SIG-M5 (cell line): Measurements from ENCODE around the gene PIK3CG.
"Not testable (repeated sequence)": the region's sequence is repeated elsewhere in the genome, so short reads cannot be mapped to it uniquely, and the experiment has no call there.

ENCODE experiments used
- DNase-seq: peaks from one replicate; lab custom pipeline; 2025; lab: John Stamatoyannopoulos, UW

PIK3CG gene

DNA sequence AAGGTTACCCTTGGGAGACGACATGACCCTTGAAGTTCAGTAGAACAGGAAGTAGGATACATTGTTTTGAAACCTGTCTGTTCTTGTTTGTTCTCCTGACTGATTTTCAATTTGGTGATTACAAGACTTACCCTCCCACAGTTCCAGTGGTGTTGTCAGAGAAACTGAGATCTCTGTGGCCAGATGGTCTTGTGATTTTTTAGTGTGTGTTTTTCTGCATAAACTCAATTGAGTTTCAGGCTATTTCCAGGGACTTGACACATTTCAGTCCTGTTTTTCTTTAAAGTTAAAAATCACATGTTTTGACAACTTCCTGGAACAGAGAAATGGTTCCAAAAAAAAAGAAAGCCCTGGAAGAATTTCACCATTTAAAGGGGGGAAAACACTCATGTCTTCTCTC lies 22.3 kb downstream of the PIK3CG start:
- no peak for DNase-seq

DNA sequence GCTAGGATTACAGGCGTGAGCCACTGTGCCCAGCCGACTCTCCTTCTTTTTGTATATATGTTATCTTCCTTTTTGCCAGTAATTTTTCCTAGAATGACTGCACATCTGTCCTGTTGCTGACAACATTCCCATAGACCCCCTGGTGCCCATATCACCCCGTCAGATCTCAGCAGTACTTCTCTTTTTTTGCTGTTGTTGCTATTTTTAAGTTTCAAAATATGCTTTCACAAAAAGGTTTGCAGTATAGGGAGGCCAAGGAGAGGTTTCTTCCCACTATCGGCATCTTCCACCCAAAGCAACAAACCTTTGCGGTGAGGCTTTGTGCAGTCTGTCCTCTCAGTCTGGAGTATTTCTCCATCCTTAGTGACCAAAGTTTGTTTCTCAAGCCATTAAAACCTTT lies 23.1 kb downstream of the PIK3CG start:
- DNase-seq: no peak

DNA sequence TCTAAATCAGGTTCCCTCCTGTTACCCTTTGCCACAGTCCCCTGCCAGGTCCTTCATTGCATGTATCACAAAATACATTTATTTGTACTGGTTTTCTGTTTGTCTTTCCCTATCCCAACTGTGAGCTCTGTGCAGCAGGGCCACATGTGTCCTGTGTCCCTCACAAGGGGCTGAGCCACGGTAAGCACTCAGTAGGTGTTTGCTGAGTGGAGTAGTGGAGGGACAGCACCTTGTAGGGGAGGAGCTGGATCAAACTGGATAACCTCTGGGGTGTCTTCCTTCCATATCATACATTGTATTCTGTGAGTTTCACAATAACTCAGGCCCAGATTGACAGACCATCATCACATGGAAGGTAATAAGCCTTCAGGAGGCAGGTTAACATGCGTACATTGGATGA lies 25.9 kb downstream of the PIK3CG start:
- no peak for DNase-seq

DNA sequence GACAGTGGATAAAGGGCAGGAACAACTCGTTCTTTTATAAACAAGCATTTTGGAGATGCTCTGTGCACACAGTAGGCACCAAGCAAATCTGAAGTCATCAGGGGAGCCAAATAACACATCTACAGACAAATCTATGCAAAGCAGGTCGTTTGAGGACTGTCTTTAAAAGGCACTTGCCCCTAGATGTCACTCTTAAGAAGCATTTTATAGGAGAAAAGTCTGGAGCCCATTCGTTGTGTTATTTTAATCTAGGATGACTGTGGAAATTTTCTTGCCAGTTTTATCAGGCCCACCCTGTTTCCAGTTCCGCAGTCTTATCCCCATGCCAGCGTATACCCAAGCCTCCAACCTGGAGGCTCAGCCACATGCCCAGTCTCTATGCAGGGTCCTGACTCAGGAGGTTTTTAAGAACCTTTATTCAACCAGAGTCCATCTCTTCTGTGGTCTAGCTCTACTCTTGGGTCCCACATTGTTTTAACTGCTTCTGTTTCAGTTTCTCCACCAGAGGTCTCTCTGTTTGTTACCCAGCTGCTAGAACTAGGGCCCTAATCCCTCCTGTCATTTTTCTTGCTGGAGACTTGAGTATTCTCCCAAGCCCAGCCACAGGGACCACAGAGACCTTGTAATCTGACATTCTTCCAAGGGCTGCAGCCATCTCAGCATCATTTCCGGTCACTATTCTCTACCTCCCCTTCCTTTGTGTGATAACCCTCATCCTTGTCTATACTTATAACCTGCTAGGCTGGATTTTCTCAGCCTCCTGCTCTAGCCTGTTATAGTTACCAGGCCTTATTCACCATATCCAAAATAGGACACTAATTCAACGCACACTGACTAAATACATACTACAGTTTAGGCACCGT lies 26.7 kb downstream of the PIK3CG start:
- DNase-seq: no peak

DNA sequence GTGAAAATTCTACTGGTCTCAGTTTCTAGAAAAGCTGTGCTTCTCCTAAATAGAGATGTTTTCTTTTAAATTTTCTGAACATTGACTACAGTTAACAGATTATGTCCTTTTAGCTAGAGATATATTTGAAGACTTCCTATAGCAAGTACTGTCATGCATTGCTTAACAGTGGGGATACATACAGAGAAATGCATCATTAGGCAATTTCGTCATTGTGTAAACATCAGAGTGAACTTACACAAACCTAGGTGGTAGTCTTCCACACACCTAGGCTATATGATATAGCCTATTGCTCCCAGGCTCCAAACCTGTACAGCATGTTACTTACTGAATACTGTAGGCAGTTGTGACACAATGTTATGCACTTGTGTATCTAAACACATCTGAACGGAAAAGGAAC lies 28.5 kb downstream of the PIK3CG start:
- DNase-seq: no peak

DNA sequence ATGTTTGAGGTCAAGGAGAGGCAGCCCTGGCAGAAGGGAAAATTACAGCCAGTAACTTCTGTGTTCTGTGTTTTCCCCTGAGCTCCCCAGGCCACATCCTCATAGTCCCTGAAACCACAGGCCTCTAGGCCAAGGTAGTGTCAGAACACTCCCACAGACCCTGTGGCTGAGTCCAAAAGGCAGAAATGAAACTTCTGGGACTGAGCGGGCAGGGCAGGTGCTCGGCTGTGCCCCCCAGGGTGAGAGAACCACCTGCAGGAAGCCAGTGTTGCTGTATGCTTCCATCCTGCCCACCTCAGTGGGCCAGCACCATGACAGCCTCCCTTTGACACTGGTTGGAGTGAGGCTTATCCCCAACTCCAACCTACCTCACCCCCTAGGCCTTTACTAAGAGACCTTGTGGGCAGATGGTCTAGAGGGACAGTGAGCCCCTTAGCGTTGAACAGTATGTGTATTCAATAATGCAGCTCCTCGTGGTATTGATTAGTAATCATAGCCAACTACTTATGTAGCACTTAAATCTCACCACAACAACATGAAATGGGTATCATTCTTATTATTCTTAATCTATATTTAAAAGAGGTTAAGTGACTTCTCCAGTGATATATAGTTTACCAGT lies 30.3 kb downstream of the PIK3CG start:
- DNase-seq: no peak

DNA sequence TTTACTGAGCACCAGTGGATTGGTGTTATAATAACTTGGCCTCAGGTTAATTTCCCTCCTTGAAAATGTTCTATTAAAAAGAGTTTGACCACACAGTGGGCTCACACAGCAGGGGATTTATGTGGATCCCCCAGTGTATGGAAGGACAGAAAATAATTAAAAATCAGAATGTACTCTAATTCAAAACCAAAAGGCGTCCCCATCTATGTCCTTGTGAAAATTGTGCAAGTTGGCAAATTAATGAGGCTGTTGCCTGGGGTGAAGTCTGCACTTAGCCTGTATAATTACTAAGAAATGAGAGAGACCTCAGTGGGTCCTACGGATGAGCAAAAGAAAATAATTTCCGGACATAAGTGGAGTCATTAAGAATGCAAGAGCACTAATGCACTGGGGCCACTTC lies 31.1 kb downstream of the PIK3CG start:
- no peak for DNase-seq

DNA sequence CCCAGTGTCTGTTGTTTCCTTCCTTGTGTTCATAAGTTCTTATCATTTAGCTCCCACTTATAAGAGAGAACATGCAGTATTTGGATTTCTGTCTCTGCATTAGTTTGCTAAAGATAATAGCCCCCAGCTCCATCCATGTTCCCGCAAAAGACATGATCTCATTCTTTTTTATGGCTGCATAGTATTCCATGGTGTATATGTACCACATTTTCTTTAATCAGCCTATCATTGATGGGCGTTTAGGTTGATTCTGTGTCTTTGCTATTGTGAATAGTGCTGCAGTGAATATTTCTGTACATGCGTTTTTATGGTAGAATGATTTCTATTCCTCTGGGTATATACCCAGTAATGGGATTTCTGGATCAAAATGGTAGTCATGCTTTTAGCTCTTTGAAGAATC lies 32.5 kb downstream of the PIK3CG start:
- DNase-seq: not testable (repeated sequence)

DNA sequence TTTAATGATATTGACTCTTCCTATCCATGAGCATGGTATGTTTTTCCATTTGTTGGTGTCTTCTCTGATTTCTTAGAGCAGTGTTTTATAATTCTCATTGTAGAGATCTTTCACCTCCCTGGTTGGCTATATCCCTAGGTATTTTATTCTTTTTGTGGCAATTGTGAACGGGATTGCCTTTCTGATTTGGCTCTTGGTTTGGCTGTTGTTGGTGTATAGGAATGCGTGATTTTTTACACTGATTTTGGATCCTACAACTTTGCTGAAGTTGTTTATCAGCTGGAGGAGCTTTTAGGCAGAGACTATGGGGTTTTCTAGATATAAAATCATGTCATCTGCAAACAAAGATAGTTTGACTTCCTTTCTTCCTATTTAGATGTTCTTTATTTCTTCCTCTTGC lies 33.9 kb downstream of the PIK3CG start:
- DNase-seq: not testable (repeated sequence)

DNA sequence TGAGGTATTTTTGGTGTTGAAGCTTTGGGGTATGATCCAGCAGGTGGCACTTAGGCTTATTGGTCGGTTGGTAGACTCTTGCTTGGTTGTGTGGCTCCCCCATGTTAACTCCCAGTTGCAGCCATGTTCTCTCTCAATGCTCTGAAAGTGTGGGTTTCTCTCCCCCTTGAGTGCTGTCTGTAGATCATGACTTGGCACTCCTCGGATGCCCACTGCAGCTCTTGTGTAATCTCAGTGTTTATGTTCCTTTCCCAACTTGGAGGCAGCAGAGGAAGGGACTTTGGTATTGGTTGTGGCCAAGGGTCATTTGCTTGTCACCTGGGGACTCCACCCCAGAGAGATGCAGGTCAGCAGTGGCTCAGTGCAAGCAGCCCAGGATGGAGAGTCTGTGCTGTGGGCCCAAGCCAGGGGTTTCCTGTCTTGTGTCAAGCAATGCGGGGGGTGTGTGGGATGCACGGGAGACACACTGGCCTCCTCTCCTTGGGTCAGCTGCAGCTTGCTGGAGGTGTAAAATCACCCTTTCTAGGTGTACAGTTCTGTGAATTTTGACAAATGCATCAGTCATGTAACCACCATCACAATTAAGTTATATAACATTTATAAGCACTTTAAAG lies 36.9 kb downstream of the PIK3CG start:
- no peak for DNase-seq

DNA sequence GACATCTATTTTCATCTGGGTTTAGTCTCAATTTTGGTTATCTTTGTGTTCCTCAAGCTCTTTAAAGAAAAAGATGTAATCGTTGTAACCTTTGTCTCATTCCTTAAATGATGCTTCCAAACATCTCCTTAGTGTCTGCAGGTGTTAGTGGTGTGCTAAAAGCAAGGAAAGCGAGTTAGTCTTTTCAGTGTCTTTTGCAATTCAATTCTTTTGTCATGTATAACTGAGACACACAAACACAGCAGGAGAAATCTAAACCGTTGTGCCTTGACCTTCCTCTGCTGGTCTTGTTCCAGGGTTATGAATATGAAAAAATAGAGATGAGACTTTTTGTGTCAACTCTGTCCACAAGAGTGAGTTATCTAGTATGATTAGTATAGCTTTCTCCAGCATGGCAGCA lies 40.7 kb downstream of the PIK3CG start:
- DNase-seq: no peak

DNA sequence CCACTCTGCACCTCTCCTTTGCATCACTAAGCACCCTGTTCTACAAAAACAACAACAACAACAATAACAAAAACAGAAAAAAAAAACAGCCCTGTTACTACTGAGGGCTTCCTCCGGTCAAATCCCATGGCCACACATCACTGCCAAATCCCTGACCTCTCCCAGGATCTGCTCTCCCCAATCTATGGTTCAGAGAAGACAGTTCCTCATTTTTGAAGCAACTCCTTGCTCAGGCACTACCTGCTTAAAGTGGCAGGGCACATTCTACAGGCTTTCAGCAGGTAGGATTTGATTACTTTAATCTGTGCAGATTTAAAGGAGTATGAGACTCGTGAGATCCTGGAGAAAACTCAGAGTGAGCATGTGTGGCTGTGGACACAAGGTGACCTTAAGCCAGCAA lies 46.9 kb downstream of the PIK3CG start:
- DNase-seq: no peak

DNA sequence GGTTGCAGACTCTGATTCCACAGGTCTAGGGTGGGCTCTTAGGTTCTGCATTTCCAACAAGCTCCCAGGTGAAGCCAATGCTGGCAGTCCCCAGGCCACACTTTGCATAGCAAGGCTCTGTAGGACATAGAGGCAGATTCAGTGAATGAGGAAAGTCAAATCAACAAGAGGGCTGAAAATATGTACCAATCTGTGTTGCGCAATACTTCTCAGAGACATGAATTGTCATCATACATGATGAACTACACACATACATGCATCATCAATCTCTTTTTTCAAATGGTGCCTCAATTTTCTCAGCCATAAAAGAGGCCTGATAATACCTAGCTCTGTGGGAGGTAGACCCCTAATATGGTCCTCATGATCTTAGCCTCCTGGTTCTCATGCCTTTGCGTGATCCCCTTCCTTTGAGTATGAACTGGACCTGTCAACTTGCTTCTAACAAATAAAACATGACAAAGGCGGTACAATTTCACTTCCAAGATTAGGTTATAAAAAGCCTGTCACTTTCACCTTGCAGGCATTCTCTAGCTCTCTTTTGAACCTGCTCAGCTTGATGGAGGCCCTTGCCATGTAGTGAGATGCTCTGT lies 49.0 kb downstream of the PIK3CG start:
- no peak for DNase-seq

DNA sequence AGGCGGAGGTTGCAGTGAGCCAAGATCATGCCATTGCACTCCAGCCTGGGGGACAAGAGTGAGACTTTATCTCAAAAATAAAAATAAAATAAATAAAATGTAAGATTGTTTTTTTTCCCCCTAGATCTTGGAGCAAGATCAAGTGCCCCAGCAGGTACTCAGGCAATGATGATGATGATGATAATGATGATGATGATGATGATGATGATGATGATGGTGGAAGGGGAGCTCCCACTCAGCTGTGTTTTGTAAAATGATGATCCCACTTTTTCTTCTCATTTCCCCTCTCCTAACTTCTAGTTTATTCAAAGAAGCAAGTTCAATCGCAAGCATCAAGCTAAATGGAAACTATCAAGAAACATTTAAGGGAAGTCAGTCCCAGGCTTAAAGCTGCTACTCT lies 50.3 kb downstream of the PIK3CG start:
- no peak for DNase-seq

DNA sequence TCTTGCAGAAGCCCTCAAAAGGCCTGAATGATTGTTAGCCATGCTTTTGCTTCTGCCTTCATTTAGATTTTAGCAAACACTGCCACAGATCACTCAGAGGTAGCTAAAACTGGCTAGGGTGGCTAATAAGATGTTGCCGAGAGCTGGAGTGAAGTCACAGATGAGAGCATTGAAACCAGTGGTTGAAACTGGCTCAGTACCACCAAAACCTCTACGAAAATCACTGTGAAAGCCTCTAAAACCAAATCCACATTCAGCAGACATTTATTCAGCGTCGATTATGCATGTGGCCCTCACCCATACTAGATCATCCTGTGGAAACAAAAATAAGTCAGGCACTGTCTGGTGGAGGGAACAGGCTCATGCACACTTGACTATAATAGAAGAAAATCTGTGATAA lies 50.8 kb downstream of the PIK3CG start:
- DNase-seq: no peak

DNA sequence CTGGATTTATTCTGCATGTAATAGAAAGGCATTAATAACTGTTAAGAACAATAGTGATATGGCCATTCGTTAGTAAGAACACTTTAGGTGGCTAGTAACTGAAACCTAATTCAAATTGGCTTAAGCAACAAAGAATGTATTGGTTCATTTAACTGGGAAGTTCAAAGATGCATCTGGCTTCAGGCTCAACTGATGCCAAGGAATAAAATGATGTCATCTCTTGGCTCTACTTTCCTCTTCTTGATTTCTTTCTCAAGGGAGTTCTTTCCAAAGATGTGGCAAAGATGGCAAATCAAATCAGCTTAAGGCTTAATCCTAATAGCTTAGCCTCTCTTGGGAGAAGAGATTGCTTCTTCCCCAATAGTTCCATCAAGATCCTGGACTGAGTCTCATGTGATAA lies 51.6 kb downstream of the PIK3CG start:
- no peak for DNase-seq

DNA sequence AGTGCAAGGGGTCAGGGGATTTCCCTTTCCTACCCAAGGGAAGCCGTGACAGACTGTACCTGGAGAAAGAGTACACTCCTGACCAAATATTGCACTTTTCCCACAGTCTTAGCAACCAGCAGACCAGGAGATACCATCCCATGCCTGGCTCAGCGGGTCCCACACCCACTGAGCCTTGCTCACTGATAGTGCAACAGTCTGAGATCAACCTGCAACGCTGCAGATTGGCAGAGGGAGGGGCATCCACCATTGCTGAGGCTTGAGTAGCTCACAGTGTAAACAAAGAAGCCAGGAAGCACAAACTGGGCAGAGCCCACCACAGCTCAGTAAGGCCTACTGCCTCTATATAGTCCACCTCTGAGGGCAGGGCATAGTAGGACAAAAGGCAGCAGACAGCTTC lies 53.9 kb downstream of the PIK3CG start:
- no peak for DNase-seq

DNA sequence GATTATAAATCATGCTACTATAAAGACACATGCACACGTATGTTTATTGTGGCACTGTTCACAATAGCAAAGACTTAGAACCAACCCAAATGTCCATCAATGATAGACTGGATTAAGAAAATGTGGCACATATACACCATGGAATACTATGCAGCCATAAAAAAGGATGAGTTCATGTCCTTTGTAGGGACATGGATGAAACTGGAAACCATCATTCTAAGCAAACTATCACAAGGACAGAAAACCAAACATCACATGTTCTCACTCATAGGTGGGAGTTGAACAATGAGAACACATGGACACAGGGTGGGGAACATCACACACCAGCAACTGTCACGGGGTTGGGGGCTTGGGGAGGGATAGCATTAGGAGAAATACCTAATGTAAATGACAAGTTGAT lies 59.4 kb downstream of the PIK3CG start:
- DNase-seq: not testable (repeated sequence)

DNA sequence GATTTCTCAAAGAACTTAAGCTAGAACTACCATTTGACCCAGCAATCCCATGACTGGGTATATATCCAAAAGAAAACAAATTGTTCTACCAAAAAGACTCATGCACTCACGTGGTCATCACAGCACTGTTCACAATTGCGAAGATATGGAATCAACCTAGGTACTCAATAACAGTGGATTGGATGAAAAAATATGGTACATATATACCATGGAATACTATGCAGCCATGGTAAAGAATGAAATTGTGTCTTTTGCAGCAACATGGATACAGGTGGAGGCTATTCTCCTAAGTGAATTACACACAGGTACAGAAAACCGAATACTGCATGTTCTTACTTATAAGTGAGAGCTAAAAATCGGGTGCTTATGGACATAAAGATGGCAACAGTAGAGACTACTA lies 61.8 kb downstream of the PIK3CG start:
- DNase-seq: no peak

DNA sequence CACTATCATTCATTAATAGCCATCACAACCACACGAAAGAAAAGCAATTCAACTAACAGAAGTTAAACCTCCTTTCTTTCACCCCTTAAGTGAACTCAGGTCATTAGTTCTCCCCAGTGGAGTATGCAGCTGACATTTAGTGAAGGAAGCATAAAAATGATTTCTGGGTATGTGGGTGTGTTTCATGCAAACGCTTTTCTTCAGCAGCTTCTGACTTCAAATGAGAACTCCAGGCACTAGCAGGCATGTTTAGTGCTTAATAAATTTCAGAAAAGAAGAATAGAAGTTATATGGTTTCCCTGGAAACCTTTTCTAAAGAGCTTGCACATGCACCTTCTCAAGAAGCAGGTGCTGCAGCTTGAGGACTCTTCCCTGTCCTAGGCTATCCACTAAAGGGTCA lies 62.5 kb downstream of the PIK3CG start:
- no peak for DNase-seq

DNA sequence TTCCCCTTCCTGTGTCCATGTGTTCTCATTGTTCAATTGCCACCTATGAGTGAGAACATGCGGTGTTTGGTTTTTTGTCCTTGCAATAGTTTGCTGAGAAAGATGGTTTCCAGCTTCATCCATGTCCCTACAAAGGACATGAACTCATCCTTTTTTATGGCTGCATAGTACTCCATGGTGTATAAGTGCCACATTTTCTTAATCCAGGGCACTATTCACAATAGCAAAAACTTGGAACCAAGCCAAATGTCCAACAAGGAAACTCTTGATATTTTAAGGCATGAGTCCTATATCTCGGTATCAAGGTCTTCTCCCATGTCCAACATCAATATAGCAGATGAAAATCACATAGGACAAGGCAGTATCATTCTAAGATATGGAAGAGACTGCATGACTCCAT lies 64.5 kb downstream of the PIK3CG start:
- not testable (repeated sequence) for DNase-seq

DNA sequence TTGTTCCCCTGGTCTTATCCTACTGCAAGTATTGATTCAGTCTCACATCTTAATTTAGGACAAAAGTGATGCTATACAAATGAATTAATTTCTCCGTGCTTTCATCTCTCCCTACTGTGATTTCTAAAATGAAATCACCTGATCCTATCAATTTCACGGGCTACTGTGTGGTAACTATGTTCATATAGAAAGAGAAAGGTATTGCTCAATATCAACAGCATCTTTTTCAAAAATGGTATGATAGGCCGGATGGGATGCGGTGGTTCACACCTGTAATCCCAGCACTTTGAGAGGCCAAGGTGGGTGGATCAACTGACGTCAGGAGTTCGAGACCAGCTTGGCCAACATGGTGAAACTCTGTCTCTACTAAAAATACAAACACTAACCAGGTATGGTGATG lies 71.2 kb downstream of the PIK3CG start:
- no peak for DNase-seq

DNA sequence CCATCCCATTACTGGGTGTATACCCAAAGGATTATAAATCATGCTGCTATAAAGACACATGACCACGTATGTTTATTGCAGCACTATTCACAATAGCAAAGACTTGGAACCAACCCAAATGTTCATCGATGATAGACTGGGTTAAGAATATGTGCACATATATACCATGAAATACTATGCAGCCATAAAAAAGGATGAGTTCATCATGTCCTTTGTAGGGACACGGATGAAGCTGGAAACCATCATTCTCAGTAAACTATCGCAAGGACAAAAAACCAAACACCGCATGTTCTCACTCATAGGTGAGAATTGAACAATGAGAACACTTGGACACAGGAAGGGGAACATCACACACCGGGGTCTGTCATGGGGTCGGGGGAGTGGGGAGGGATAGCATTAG lies 73.0 kb downstream of the PIK3CG start:
- not testable (repeated sequence) for DNase-seq
